GM23338 (cell line): ENCODE measurements around the gene MMS19. TPM values are rescaled to one million over a fixed set of nuclear protein-coding genes. Genes with fewer than 3 reads are reported as not detected.
A peak's percentile ranks its signal among the peaks of the same experiment; 100 is the strongest.

Source experiments
- ATAC-seq: fragments of 200-7000 bp; cut with Tn5 transposase; 3 replicates; pipeline ENCODE4 v1.9.1; 2020
- DNase-seq: peaks from one replicate; pipeline ENCODE4 v3.0.0-alpha.2; 2015; ENCODE audit warnings: low spot score
- H2AFZ ChIP-seq: fragments of 200-600 bp; sonication (generic); 2 replicates; pipeline ENCODE4 v1.8.0; 2016; ENCODE audit warnings: antibody characterized with exemption, mild to moderate bottlenecking, moderate library complexity
- H3F3A ChIP-seq: fragments of 200-600 bp; sonication (generic); replicated peaks from 2 replicates; pipeline ENCODE4 v1.8.0; 2017; ENCODE audit warnings: antibody characterized with exemption, mixed run types, low read depth
- H3K27ac ChIP-seq: fragments of 200-600 bp; sonication (generic); 2 replicates; pipeline ENCODE4 v1.6.1; 2016; ENCODE audit warnings: low read depth
- H3K27me3 ChIP-seq: fragments of 200-600 bp; sonication (generic); 2 replicates; pipeline ENCODE4 v1.8.0; 2016; ENCODE audit warnings: mild to moderate bottlenecking, mixed run types, moderate library complexity; ENCODE audit not compliant: insufficient read depth
- H3K36me3 ChIP-seq: fragments of 200-600 bp; sonication (generic); 2 replicates; pipeline ENCODE4 v1.8.0; 2016; ENCODE audit warnings: mild to moderate bottlenecking; ENCODE audit not compliant: insufficient read depth
- H3K4me1 ChIP-seq: fragments of 200-600 bp; sonication (generic); 2 replicates; pipeline ENCODE4 v1.8.0; 2016; ENCODE audit warnings: mild to moderate bottlenecking, moderate library complexity; ENCODE audit not compliant: insufficient read depth
- H3K4me2 ChIP-seq: fragments of 200-600 bp; sonication (generic); 2 replicates; pipeline ENCODE4 v1.7.1; 2017; ENCODE audit warnings: mixed run types
- H3K4me3 ChIP-seq: fragments of 200-600 bp; sonication (generic); 2 replicates; pipeline ENCODE4 v1.6.1; 2016; ENCODE audit warnings: mixed run types
- H3K79me2 ChIP-seq: fragments of 200-600 bp; sonication (generic); replicated peaks from 2 replicates; pipeline ENCODE4 v1.8.0; 2017; ENCODE audit warnings: mild to moderate bottlenecking; ENCODE audit not compliant: insufficient read depth
- H3K9me2 ChIP-seq: fragments of 200-600 bp; sonication (generic); 2 replicates; pipeline ENCODE4 v1.8.0; 2017; ENCODE audit not compliant: insufficient read depth
- H4K20me1 ChIP-seq: fragments of 200-600 bp; sonication (generic); replicated peaks from 2 replicates; pipeline ENCODE4 v1.8.0; 2017; ENCODE audit warnings: mild to moderate bottlenecking; ENCODE audit not compliant: insufficient read depth
- H3K27ac Mint-ChIP-seq: 2 replicates; pipeline ENCODE4 v1.8.0; 2020; ENCODE audit warnings: inconsistent platforms, mild to moderate bottlenecking, moderate library complexity, mixed read lengths
- H3K27me3 Mint-ChIP-seq: 3 replicates; pipeline ENCODE4 v1.8.0; 2022; ENCODE audit warnings: low read depth, mild to moderate bottlenecking, moderate library complexity, mixed read lengths, inconsistent platforms; ENCODE audit not compliant: insufficient read depth, poor library complexity
- H3K36me3 Mint-ChIP-seq: 3 replicates; pipeline ENCODE4 v1.8.0; 2021; ENCODE audit warnings: low read depth, mild to moderate bottlenecking, inconsistent platforms, moderate library complexity, mixed read lengths
- H3K4me1 Mint-ChIP-seq: 3 replicates; pipeline ENCODE4 v1.8.0; 2020; ENCODE audit warnings: mild to moderate bottlenecking, inconsistent platforms, mixed read lengths
- H3K4me3 Mint-ChIP-seq: 3 replicates; pipeline ENCODE4 v1.8.0; 2021; ENCODE audit warnings: moderate library complexity, mild to moderate bottlenecking, inconsistent platforms, mixed read lengths
- H3K9me3 Mint-ChIP-seq: 3 replicates; pipeline ENCODE4 v1.8.0; 2020; ENCODE audit warnings: moderate library complexity, mild to moderate bottlenecking, inconsistent platforms, mixed read lengths
- CREB1 ChIP-seq: fragments of 250-450 bp; sonication (Bioruptor Pico); IDR thresholded peaks from 2 replicates; pipeline ENCODE4 v1.5.0; 2020; ENCODE audit warnings: low read depth, mild to moderate bottlenecking, moderate library complexity
- EZH2 ChIP-seq: fragments of 200-600 bp; sonication (generic); IDR thresholded peaks from one replicate; pipeline ENCODE4 v1.8.0; 2017; ENCODE audit warnings: antibody characterized with exemption, mild to moderate bottlenecking, low read depth; ENCODE audit not compliant: unreplicated experiment
- EZH2phosphoT487 ChIP-seq: fragments of 200-600 bp; sonication (generic); IDR thresholded peaks from one replicate; pipeline ENCODE4 v1.8.1; 2018; ENCODE audit warnings: antibody characterized with exemption; ENCODE audit not compliant: unreplicated experiment
- POLR2AphosphoS5 ChIP-seq: IDR thresholded peaks from 2 replicates; pipeline ENCODE4 v1.6.1; 2016; ENCODE audit warnings: antibody characterized with exemption, low read depth
- REST ChIP-seq: IDR thresholded peaks from one replicate; pipeline ENCODE4 v1.6.1; 2018; ENCODE audit warnings: antibody characterized with exemption; ENCODE audit not compliant: unreplicated experiment
- ZNF331 ChIP-seq: fragments of 250-450 bp; sonication (Bioruptor Pico); IDR thresholded peaks from 2 replicates; pipeline ENCODE4 v1.5.0; 2020; ENCODE audit warnings: low read depth, mild to moderate bottlenecking, moderate library complexity
- long read RNA-seq: library from polyadenylated mRNA; unstranded; transcript quantifications from one replicate; pipeline ENCODE4 v2.0.0, GENCODE V29; 2020; ENCODE audit not compliant: unreplicated experiment
- polyA plus RNA-seq: library from polyadenylated mRNA; unstranded; fragments of >200 nt; fragmentation: Nextera tagmentation; extraction: Ambion mirVana; gene quantifications from 2 replicates; pipeline ENCODE4 v1.2.1, GENCODE V29; 2016
- total RNA-seq: library from RNA; depleted of rRNA; stranded (reverse); fragments of >200 nt; shearing (Covaris generic); gene quantifications from 2 replicates; pipeline ENCODE4 v1.2.3, GENCODE V29; 2014; rRNA removed
- TF ChIP-seq, protein P1 (sequence below): IDR thresholded peaks from 2 replicates; pipeline ENCODE4 v1.6.1; 2016; ENCODE audit warnings: antibody characterized with exemption

Gene MMS19
- total RNA-seq (221 and 252 TPM in 2 replicates), polyA plus RNA-seq (74.7 and 81.5 TPM in 2 replicates)
- long read RNA-seq, transcript MMS19-209 (31 exons, 3,797 nt), result major isoform, 6 of 23 reads
- long read RNA-seq, partial matches to known transcripts, result 8 of 23 reads
- long read RNA-seq, other reads (novel, unspliced or antisense), result 9 of 23 reads

DNA sequence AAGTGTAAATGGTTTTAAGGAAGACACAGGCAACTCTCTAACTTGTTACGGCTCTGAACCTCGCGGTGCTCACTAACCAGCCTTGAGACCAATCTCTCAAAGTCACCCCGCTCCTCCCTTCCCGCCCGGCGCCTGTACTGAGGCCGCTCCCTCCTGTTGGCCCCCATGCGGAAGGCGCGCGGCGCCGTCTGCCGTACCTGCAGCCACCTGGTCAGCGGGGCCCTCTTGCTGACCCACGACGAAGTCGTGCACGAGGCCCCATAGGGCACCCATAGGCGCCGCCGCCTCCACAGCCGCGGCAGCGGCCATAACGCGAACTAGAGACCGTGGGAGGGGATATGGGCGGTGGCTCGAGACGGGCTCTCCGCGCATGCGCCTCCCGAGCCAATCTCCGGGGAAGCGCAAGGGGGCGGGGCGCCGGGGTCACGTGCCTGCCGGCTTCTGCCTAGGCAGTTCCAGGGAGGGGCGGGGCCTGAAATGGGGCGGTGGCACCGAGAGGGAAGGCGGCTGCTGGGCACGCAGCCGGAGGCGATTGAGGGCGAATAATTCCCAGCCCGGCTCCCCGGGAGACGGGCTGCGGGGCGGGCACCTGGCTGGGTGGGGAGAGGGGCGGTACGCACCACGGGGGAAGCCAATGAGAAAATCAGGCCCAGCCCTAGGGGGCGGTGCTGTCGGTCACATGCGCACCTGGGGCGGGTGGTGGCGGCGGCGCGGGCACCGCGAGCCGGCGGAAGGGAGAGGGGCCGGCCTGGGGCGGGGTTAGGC is at the start of gene MMS19:
TSS of gene MMS19 (minus strand) at position 347 of the 765 bp plus-strand sequence. CDS start at position 309, 38 bp downstream.
- H3K9me3 Mint-ChIP-seq, result no peaks in the 10 kb centered on the region; the same call in 2 of the 3 replicates
- TF ChIP-seq REST (no peak), POLR2AphosphoS5 (peak; percentile 71)
- TF ChIP-seq, protein P1, sequence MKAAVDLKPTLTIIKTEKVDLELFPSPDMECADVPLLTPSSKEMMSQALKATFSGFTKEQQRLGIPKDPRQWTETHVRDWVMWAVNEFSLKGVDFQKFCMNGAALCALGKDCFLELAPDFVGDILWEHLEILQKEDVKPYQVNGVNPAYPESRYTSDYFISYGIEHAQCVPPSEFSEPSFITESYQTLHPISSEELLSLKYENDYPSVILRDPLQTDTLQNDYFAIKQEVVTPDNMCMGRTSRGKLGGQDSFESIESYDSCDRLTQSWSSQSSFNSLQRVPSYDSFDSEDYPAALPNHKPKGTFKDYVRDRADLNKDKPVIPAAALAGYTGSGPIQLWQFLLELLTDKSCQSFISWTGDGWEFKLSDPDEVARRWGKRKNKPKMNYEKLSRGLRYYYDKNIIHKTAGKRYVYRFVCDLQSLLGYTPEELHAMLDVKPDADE, result peak; percentile 37
- Histone ChIP-seq H3K36me3 (no peaks in the 10 kb centered on the region), H3K4me1 (peaks cover 50% of the 10 kb centered on the region), H3F3A (peaks cover 14% of the 10 kb centered on the region; the same call in 1 of the 2 replicates), H3K4me2 (peak within 1 kb of the TSS; percentile 94), H3K27ac (peak within 1 kb of the TSS; percentile 97), H3K9me2 (no peaks in the 10 kb centered on the region), H2AFZ (peak within 1 kb of the TSS; percentile 96), H3K79me2 (peaks cover 74% of the 10 kb centered on the region), H3K4me3 (peak within 1 kb of the TSS; percentile 99), H4K20me1 (peaks cover 64% of the 10 kb centered on the region), H3K27me3 (peaks cover 18% of the 10 kb centered on the region)
- peak within 1 kb of the TSS; percentile 82 for H3K27ac Mint-ChIP-seq
- H3K27me3 Mint-ChIP-seq, result peaks cover 22% of the 10 kb centered on the region
- peak; percentile 98 for DNase-seq
- no peaks in the 10 kb centered on the region; the same call in 1 of the 3 replicates for H3K36me3 Mint-ChIP-seq
- H3K4me1 Mint-ChIP-seq, result peaks cover 48% of the 10 kb centered on the region
- peak; percentile 45 for ATAC-seq
- peak within 1 kb of the TSS; percentile 83 for H3K4me3 Mint-ChIP-seq

DNA sequence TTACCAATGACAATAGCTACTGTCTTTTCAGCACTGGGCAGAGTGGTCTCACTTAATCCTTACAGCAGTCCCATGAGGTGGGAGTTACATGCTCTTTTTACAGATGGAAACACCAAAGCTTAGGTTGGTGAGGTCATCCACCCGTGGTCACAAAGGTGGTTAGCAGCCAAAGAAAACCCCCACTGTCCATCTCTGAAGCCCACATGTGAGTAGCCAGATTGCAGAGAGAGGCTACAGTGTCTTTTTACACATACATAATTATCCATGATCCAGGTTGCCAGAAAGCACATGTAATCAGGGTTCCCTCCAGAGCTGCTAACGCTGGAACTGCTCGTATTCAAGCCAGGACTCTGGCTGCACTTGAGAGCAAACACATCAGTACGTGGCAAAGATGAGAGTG is 49.7 kb upstream of the MMS19 start:
- Histone ChIP-seq H3K79me2 (no peaks in the 10 kb centered on the region; the same call in none of the 2 replicates), H3K27me3 (no peaks in the 10 kb centered on the region), H4K20me1 (no peaks in the 10 kb centered on the region), H3K4me1 (peaks cover 16% of the 10 kb centered on the region), H2AFZ (no peak overlapping the region), H3K4me2 (no peak overlapping the region), H3K9me2 (no peaks in the 10 kb centered on the region), H3F3A (0 out of 2 replicates have a peak, but pooled peaks cover 3% of the 10 kb centered on the region), H3K36me3 (no peaks in the 10 kb centered on the region), H3K27ac (peak overlapping the region; percentile 26; the same call in 1 of the 2 replicates), H3K4me3 (no peak overlapping the region)
- no peak for DNase-seq
- Mint-ChIP-seq H3K27me3 (peaks cover 8% of the 10 kb centered on the region), H3K27ac (no peak overlapping the region), H3K4me3 (no peak overlapping the region), H3K36me3 (no peaks in the 10 kb centered on the region), H3K4me1 (peaks cover 33% of the 10 kb centered on the region), H3K9me3 (no peaks in the 10 kb centered on the region)
- TF ChIP-seq EZH2, result no peak
- no peak for TF ChIP-seq CREB1
- TF ChIP-seq POLR2AphosphoS5, result no peak
- no peak for TF ChIP-seq ZNF331
- no peak for TF ChIP-seq EZH2phosphoT487
- no peak for ATAC-seq
